ENCODE results near the gene PPM1F. TPM values are rescaled to one million over a fixed set of nuclear protein-coding genes. Genes with fewer than 3 reads are reported as not detected.

Gene PPM1F
- total RNA-seq, 1 donor from 2014 or later = 51.0 TPM

DNA sequence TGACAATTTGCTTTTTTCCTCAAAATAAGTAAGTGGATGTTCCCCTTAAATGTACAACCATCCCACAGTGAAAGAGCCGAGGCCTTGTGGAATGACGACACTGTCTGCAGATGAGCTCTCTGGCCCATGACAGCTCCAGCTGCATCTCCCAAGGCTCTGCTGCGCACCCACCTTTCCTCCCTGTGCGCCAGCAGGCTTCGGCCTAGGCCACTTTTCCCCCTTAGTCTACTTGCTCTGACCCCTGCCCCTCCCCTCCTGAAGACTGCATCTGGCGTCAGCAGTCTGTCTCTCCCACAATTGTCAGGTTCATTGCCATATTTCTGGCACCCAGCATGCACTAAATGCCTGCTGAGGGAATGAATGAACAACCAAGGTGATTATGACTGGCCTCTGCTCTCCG, 27.9 kb upstream of the PPM1F start:
- Histone ChIP-seq H3K36me3 (peaks cover 1% of the 10 kb centered on the region), H3K9me3 (no peaks in the 10 kb centered on the region), H3K4me3 (no peak overlapping the region), H3K27ac (no peak overlapping the region), H3K4me1 (peaks cover 26% of the 10 kb centered on the region), H3K27me3 (ENCODE audit: low read depth) (no peaks in the 10 kb centered on the region)
- DNase-seq (no peak), ATAC-seq (no peak)
- TF ChIP-seq, protein P1, sequence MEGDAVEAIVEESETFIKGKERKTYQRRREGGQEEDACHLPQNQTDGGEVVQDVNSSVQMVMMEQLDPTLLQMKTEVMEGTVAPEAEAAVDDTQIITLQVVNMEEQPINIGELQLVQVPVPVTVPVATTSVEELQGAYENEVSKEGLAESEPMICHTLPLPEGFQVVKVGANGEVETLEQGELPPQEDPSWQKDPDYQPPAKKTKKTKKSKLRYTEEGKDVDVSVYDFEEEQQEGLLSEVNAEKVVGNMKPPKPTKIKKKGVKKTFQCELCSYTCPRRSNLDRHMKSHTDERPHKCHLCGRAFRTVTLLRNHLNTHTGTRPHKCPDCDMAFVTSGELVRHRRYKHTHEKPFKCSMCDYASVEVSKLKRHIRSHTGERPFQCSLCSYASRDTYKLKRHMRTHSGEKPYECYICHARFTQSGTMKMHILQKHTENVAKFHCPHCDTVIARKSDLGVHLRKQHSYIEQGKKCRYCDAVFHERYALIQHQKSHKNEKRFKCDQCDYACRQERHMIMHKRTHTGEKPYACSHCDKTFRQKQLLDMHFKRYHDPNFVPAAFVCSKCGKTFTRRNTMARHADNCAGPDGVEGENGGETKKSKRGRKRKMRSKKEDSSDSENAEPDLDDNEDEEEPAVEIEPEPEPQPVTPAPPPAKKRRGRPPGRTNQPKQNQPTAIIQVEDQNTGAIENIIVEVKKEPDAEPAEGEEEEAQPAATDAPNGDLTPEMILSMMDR (IDR thresholded peaks at IDR 0.05) = no peak
- intact Hi-C loops (cut with DNase I) = no loop called here

DNA sequence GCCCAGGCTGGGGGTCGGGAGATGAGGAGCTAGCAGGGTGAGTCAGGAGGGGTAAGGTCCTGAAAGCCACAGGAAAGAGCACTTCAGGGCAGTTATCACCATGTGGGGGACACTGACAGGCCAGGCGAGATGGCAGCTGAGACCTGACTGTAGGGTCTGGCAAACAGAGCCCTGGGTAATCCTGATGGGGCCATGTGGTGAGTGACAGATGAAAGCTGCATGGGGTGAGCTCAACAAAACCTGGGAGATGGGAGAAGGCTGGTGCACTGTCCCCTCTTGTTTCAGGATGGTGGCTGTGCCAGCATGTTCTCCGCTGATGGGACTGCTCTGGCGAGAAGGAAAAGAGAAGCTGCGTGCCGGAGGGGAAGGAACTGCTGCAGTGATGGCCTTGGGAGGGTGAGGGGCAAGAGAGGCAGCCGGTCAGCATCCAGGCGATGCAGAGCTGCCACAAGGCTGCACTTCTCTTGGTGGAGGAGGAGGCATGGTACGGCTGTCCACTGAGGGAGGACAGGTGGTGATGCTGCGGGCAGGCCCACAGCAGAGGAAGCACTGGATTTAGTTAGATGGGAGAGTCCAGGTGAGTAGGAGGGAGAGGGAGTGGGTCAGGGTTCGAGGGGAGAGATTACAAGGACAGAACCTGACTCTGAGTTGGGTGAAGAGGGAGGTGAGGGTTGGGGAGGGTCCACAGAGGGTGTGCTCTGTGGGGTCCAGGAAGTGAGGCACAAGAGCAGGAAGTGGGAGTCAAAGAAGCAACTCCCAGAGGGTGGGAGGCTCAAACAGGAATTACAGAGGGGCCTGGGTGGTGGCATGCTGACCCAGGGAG, 26.1 kb upstream of the PPM1F start:
- TF ChIP-seq, protein P1 (IDR thresholded peaks at IDR 0.05) = no peak
- Histone ChIP-seq H3K4me1 (peaks cover 26% of the 10 kb centered on the region), H3K4me3 (no peak overlapping the region), H3K27ac (no peak overlapping the region), H3K27me3 (ENCODE audit: low read depth) (no peaks in the 10 kb centered on the region), H3K36me3 (peaks cover 19% of the 10 kb centered on the region), H3K9me3 (no peaks in the 10 kb centered on the region)
- no peak for ATAC-seq
- intact Hi-C loops (cut with DNase I) = no loop called here
- no peak for DNase-seq

DNA sequence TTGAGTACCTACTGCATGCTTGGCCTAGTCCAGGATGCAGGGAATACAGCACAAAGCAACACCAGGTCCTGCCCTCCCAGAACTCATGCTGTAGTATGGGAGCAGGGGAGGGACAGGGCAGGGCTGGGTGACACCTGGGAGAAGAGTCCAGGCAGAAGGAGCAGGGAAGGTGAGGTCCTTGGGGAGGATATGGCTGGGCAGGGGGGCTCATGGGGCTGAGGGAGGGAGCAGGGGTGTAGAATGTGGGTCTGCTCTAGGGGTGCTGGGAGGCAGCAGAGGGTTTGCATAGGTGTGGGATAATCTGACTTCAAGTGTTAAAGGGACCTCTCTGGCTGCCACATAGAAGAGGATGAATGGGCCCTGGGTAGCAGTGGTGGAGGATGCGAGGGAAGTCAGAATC, 25.2 kb upstream of the PPM1F start:
- TF ChIP-seq, protein P1 (IDR thresholded peaks at IDR 0.05) = no peak
- intact Hi-C loops (cut with DNase I) = no loop called here
- Histone ChIP-seq H3K9me3 (no peaks in the 10 kb centered on the region), H3K4me3 (no peak overlapping the region), H3K36me3 (peaks cover 29% of the 10 kb centered on the region), H3K27ac (no peak overlapping the region), H3K27me3 (ENCODE audit: low read depth) (no peaks in the 10 kb centered on the region), H3K4me1 (peaks cover 21% of the 10 kb centered on the region)
- ATAC-seq (no peak), DNase-seq (no peak)

DNA sequence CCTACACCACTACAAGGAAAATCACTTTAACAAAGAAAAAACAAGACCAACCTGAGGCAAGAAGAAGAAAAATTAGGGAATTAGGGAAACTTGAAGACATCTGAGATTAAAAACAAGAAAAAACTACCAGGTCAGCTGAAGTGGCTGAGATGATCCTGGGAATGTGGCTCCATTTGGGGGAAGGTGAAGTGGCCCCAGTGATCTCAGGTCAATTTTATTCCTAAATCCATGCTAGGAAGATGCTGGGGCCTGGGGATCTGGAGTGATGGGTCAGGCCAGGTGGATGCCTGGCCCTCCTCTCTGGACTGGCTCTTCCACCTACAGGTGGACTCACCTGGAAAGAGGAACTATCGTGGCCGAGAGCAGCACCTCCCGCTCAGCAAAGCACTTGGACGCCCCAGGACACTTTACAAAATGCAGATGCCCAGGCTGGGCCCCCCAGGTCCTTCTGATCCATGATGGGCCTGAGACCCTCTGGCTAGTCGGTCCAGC, 23.3 kb upstream of the PPM1F start:
- H3K4me3 ChIP-seq = no peak overlapping the region
- intact Hi-C loops (cut with DNase I) = no loop called here
- TF ChIP-seq, protein P1 (IDR thresholded peaks at IDR 0.05) = no peak
- no peaks in the 10 kb centered on the region for H3K9me3 ChIP-seq
- H3K27ac ChIP-seq = no peak overlapping the region
- ATAC-seq = no peak
- H3K27me3 ChIP-seq (ENCODE audit: low read depth) = no peaks in the 10 kb centered on the region
- DNase-seq = no peak
- peaks cover 48% of the 10 kb centered on the region for H3K36me3 ChIP-seq
- peaks cover 6% of the 10 kb centered on the region for H3K4me1 ChIP-seq

DNA sequence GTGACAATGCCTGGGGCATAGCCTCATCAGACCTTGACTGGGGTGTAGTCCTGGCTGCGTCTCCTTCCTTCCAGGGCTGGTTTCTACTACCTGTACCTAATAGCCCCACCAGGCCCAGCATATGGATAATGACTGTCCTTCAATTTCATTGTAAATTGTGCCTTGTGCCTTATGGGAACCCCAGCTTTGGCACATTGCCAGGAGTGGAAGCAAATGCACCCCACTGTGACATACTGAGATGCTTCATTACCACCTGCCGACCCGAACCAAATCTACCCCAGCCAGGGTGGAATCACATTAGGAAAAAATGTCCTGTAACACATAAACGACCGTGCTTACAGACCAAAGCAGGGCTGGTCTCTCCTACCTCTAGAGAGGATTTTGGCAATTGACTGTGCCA, 22.6 kb upstream of the PPM1F start:
- Histone ChIP-seq H3K27me3 (ENCODE audit: low read depth) (no peaks in the 10 kb centered on the region), H3K4me3 (no peak overlapping the region), H3K27ac (no peak overlapping the region), H3K9me3 (no peaks in the 10 kb centered on the region), H3K4me1 (no peaks in the 10 kb centered on the region), H3K36me3 (peaks cover 54% of the 10 kb centered on the region)
- no peak for ATAC-seq
- TF ChIP-seq, protein P1 (IDR thresholded peaks at IDR 0.05) = no peak
- DNase-seq = no peak
- intact Hi-C loops (cut with DNase I) = no loop called here

Measured in lower lobe of right lung (tissue), 2 donors.